GM19023 (cell line): ENCODE results near the gene NBEAL2.

Experiments used
- ATAC-seq: cut with Tn5 transposase; IDR thresholded peaks from one replicate; pipeline ENCODE4 v1.9.1; 2021; ENCODE audit warnings: mild to moderate bottlenecking, moderate library complexity; ENCODE audit not compliant: unreplicated experiment

The NBEAL2 gene

DNA sequence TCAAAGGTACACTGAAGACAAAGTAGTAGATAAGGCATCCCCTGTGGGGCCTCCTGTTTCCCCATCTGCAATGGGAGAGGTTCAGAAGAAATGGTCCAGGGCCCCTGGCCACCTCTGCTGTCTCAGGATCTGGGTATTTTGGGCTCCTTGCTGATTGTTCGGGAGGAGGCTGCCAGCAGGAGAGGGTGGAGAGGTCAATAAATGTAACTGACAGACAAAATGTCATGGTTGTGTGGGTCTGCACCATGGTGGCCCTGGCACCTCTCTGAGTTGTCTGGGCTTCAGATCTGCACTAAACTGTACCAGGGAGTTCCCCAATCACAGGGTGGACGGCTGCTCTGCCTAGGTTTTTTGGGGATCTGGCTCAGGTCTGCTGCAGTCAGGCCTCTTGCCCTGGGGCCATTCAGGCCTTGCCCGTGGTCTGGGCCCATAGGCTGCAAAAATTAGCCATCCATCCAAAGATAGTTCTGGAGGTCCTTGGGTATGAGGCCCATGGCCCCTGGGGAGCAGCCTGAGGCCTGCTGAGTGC, 7.4 kb downstream of the NBEAL2 start:
- ATAC-seq: no peak

DNA sequence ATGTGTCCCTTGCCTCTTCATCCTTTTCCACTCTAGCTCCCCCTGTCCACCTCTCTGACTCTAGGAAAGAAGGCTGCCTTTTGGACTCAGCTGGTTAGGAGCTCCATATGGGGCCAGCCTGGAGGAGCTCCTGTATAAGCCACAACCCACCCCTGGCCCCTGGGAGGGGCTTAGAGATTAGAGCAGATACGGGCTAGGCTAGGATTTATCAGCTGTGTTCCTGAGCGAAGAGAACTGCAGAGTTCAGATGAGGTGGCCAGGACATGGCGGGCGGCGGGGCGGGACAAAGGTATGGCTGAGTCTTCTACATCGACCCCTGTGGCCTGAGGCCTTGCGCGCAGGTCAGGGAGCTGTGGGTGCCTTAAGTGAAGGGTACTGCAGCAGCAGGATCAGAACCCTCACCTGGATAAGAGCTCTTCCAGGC, 7.9 kb downstream of the NBEAL2 start:
- no peak for ATAC-seq

DNA sequence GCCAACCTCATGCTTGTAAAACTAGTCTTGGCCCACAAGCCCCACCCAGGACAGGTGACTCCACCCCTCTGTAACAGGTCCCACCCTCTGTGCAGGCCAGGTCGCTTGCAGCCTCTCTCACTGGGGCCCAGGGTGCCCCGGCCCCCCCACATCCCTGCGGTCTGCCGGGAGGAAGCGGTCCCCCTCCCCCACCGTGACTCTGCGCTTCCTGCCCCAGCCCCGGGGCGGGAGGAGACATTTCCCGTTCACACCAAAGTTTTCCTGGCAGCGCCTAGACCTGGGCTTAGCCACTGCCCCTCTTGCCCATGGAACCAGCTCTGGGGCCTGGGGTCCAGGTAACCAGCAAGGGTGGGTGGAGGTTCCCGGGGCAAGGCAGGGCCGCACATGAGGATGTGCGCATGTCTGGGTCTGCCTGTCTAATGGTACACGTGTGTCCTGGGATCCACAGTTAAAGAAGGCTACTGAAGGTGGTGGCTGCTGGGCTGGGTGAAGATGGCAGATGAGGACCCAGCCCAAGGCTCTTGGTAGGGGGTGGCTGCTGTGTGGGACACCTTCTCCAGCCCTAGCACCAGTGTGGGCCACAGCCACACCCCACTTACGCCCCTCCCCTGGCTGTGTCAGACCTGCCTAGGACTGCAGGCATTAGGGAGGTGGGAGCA, 8.4 kb downstream of the NBEAL2 start:
- peak; percentile 74 for ATAC-seq

DNA sequence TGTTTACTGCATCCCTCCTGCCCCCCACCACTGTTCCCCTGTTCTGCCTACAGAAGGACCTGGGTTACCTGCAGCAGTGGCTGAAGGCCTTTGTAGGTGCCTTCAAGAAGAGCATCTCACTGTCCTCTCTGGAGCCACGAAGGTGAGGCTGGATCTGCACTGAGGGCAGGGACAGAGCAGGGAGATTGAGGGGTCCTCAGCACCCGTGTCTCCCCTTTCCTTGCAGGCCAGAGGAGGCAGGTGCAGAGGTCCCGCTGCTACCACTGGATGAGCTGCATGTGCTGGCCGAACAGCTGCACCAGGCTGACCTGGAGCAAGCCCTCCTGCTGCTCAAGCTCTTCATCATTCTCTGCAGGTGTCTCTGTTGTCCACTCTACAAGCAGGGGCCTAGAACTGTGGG, 9.2 kb downstream of the NBEAL2 start:
- ATAC-seq: no peak

DNA sequence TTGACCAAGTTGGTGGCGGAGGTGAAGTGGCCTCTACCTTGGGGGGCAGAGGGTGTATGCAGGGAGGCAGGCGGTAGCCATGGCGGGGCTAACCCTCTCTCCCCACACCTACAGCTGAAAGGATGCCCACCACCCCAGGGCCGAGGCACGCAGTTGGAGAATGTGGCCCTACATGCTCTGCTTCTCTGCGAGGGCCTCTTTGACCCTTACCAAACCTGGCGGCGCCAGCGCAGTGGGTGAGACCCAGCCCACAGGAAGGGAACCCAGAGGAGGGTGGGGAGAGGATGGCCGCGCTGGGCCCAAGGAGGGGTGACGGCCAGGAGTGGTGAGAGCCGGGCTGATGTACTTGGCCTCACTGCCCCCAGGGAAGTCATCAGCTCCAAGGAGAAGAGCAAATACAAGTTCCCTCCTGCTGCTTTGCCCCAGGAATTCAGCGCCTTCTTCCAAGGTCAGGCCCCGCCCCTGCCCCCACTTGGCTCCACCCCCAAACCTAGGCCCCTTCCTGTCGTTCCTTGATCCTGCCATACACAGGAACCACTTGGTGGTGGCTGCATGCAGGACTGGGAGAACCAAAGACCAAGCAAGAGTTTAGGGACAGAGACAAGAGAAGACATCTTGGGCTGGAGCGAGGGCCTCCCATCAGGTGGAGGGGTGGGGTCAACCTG, 9.8 kb downstream of the NBEAL2 start:
- no peak for ATAC-seq

GRCh38 chr3:46990573-46991374, 11.3 kb downstream of the NBEAL2 start:
- peak; percentile 36 for ATAC-seq

- no peak for ATAC-seq
Observed at GRCh38 chr3:46991406-46992165, 12.1 kb downstream of the NBEAL2 start.

- ATAC-seq: no peak
Observed at GRCh38 chr3:46992231-46992630, 12.8 kb downstream of the NBEAL2 start.

GRCh38 chr3:46993292-46993691, 13.8 kb downstream of the NBEAL2 start:
- ATAC-seq: no peak

DNA sequence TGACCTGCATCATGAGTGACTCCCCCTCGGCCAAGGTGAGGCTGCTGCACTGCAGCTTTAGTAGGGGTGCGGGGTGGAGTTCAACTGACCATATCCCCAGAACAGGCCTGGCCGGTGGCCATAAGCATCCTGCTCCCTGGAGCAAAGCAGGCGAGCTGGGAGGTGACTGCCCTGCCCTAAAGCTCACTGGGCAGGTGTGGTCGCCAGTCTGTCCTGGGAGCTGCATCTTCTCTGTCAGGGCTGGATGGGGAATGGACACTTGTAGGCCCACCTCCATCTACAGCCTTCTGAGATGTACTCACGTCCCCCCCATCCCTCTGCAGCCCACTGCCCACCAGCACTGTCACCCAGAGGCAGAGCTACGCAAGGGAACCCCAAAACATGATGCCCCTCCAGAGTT, 14.5 kb downstream of the NBEAL2 start:
- ATAC-seq: no peak

DNA sequence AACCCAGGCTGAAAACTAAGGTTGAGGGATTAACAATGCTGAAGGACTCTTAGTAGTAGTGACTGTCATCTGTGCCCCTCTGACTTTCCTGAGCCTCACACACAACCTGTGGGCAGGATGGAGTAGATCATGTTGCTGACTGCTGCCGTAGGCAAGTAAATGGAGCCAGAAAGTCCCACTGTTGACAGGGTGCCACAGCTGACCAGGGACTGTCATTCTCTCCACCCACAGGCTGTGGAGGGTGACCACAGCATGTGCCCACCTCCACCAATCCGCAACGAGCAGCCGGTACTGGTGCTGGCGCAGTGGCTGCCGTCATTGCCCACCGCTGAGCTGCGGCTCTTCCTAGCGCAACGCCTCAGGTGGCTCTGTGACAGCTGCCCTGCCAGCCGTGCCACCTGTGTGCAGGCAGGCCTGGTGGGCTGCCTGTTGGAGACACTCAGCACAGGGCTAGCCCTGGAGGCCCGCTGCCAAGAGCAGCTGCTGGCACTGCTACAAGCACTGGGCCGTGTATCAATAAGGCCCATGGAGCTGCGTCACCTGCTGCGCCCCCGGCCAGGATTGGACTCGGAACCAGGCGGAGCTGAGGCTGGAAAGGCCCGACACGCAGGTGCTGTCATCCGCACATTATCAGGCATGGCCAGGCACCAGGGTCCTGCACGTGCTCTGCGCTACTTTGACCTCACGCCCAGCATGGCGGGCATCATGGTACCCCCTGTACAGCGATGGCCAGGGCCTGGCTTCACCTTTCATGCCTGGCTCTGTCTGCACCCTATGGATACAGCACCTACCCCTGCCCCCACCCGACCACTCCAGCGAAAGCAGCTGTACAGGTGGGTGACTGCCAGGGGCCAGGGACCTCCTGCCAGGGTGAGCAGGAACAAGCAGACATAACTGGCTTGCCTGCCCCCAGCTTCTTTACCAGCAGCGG, 15.6 kb downstream of the NBEAL2 start:
- no peak for ATAC-seq

DNA sequence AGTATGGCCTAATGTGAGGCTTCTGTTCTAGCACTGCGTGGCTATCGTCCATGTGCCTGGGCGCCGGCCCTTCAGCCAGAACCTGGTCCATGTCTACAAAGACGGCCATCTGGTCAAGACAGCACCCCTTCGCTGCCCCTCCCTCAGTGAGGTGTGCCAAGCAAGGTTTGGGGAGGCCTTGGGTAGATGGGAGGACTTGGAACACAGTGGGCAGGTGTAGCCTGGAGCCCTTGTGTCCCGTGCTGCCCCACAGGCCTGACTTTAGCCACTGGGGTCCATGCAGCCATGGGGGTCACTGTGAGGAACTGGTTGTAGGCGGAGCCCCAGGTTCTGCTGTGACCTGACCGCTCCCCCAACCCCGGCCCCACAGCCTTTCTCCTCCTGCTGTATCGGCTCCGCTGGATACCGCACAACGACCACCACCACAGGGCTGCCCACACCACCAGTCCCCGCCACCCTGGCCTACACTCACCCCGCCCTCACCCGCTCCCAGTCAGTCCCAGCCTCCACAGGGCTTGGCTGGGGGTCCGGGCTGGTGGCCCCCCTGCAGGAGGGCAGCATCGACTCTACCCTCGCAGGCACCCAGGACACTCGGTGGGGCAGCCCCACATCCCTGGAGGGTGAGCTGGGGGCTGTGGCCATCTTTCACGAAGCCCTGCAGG, 16.6 kb downstream of the NBEAL2 start:
- ATAC-seq: no peak

DNA sequence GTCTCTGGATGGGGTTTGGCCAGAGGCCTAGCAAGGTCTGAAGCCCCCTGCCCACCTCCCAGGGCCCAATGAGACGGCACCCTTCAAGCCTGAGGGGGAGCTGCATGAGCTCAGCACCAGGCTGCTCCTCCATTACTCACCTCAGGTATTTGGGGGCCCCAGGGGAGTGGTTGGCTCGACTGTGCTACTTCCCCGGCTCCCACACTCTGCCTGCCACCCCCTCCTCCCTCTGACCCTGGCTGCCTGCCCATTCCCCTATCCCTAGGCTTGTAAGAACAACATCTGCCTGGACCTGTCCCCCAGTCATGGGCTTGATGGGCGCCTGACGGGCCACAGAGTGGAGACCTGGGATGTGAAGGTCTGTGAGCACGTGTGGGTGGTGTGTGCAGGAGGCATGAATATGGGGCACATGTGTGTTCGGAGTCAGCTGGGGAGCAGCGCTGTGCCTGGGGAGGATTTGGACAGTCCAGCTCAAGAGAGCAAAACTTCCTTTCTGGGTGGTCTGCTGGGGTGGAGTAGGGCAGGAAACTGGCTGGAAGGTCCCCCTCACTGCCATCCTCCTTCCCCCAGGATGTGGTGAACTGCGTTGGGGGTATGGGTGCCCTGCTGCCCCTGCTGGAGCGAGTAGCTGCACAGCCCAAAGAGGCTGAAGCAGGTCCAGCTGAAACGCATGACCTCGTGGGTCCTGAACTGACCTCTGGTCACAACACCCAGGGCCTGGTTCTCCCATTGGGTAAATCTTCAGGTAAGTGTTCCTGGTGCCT, 17.4 kb downstream of the NBEAL2 start:
- no peak for ATAC-seq

DNA sequence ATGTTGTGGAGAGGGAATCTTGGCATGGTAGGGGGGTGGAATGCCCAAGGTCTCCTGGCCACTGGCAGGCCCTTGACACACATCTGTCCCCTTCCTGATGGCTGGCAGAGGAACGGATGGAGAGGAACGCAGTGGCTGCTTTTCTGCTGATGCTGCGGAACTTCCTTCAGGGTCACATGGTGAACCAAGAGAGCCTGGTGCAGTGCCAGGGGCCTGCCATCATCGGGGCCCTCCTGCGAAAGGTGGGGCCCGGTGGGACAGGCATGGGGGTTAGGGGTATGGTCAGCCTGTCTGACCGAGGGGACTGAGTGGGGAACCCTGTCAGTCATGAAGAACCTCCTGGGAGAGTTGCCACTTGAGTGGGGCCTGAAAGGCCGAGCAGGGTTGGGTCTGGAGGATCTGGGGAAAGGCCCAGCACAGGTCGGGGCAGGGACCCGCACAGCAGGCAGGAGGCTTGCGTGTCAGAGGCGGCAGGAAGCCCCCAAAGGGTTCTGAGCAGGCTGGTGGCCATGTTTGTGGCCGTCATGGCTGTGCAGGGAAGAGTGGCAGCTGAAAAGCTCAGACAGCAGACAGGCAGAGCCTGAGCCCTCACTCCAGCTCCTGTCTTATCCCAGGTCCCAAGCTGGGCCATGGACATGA, 18.1 kb downstream of the NBEAL2 start:
- ATAC-seq: no peak

DNA sequence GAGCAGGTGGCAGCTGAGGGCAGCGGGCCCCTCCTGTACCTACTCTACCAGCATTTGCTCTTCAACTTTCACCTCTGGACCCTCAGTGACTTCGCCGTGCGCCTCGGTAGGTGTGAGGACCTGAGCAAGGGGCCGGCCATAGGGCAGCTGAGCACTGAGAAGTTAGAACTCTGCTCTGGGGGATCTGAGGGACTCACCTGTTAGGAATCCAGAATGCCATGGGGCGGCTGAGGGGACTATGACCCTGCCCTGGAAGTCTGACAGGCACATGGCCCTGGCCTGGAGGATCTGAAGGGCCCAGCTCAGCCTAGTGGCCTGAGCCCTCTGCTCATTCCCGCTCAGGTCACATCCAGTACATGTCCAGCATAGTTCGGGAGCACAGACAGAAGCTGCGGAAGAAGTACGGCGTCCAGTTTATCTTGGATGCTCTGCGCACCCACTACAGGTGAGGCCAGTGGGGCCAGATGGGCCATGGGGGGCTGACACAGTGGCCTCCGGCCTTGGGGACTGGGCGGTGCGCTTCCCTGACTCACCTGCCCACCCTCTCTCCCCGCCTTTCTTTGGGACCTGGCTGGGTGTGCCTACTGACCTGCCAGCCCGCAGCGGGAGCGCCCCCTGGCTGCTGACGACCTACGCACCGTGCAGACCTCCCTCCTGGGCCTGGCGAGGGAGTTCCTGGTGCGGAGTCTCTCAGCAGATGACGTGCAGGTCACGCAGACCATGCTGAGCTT, 18.8 kb downstream of the NBEAL2 start:
- no peak for ATAC-seq

GRCh38 chr3:46998852-46999515, 19.5 kb downstream of the NBEAL2 start:
- ATAC-seq: no peak
